CD4-positive, alpha-beta T cell treated with Interleukin-4 for 1 hour (primary cell): ENCODE results near the gene HMX3.

Experiments used
- DNase-seq, 2 donors: peaks; one replicate each; pipeline ENCODE4 v3.0.0-alpha.2; 2020 to 2022

HMX3 gene

GRCh38 chr10:123134915-123135414 lies 805 bp upstream of the HMX3 start:
- no peak for DNase-seq

- no peak for DNase-seq
Observed at GRCh38 chr10:123136221-123136805, 543 bp downstream of the HMX3 start.

- no peak for DNase-seq
Observed at GRCh38 chr10:123136806-123137642, 1.3 kb downstream of the HMX3 start.

GRCh38 chr10:123139165-123139520 lies 3.4 kb downstream of the HMX3 start:
- DNase-seq: no peak

GRCh38 chr10:123139521-123140163 lies 3.9 kb downstream of the HMX3 start:
- no peak for DNase-seq

GRCh38 chr10:123140164-123140982 lies 4.6 kb downstream of the HMX3 start:
- no peak for DNase-seq

GRCh38 chr10:123140983-123141390 lies 5.2 kb downstream of the HMX3 start:
- DNase-seq: no peak

GRCh38 chr10:123141791-123142700 lies 6.3 kb downstream of the HMX3 start:
- no peak for DNase-seq

- DNase-seq: no peak
Observed at GRCh38 chr10:123142701-123143161, 7.0 kb downstream of the HMX3 start.

GRCh38 chr10:123143162-123143824 lies 7.5 kb downstream of the HMX3 start:
- DNase-seq: no peak

GRCh38 chr10:123143825-123144168 lies 8.0 kb downstream of the HMX3 start:
- no peak for DNase-seq

GRCh38 chr10:123144697-123145541 lies 9.1 kb downstream of the HMX3 start:
- no peak for DNase-seq

GRCh38 chr10:123145542-123146012 lies 9.8 kb downstream of the HMX3 start:
- DNase-seq: no peak

GRCh38 chr10:123146013-123146893 lies 10.5 kb downstream of the HMX3 start:
- no peak for DNase-seq

- DNase-seq: no peak
Observed at GRCh38 chr10:123146894-123147634, 11.3 kb downstream of the HMX3 start.

GRCh38 chr10:123147635-123148413 lies 12.1 kb downstream of the HMX3 start, which contains the start of gene HMX2:
Gene HMX2 (plus strand): TSS chr10:123148136. CDS start chr10:123148379, 243 bp downstream.
- DNase-seq: no peak

GRCh38 chr10:123148414-123149161 lies 12.8 kb downstream of the HMX3 start:
- DNase-seq: no peak
